ENCODE data around the gene SCUBE2.

GRCh38 chr11:9092072-9092471 lies 673 bp upstream of the SCUBE2 start:
- no peak for TF ChIP-seq POLR2AphosphoS5 (IDR thresholded peaks at IDR 0.05; ENCODE audit: borderline replicate concordance, low read depth, low read length)
- TF ChIP-seq EZH2 (IDR thresholded peaks at IDR 0.05), result no peak

All from SK-N-MC (cell line).